DND-41 (cell line): ENCODE data around the gene ZIC1.

ENCODE experiments used
- ATAC-seq: fragments of 200-7000 bp; cut with Tn5 transposase; 3 replicates; pipeline ENCODE4 v1.9.1; 2021; ENCODE audit warnings: low read depth; ENCODE audit not compliant: insufficient read depth
- DNase-seq: peaks from one replicate; pipeline ENCODE4 v3.0.0-alpha.2; 2020
- H2AFZ ChIP-seq: 2 replicates; pipeline ENCODE4 v1.6.0; 2012; ENCODE audit warnings: low read depth, low read length
- H3K27ac ChIP-seq: 2 replicates; pipeline ENCODE4 v1.5.1; 2012; ENCODE audit warnings: low read length, inconsistent platforms
- H3K27me3 ChIP-seq: fragments of 200-600 bp; sonication (generic); 2 replicates; pipeline ENCODE4 v1.6.0; 2012; ENCODE audit warnings: low read length, mild to moderate bottlenecking, inconsistent platforms; ENCODE audit not compliant: insufficient read depth, poor library complexity
- H3K36me3 ChIP-seq: 2 replicates; pipeline ENCODE4 v1.5.1; 2012; ENCODE audit warnings: low read length, inconsistent platforms; ENCODE audit not compliant: insufficient read depth
- H3K4me1 ChIP-seq: 2 replicates; pipeline ENCODE4 v1.5.1; 2012; ENCODE audit warnings: mild to moderate bottlenecking, low read length; ENCODE audit not compliant: insufficient read depth
- H3K4me2 ChIP-seq: 2 replicates; pipeline ENCODE4 v1.6.0; 2012; ENCODE audit warnings: mild to moderate bottlenecking, moderate library complexity, low read length, inconsistent platforms; ENCODE audit not compliant: insufficient read depth
- H3K4me3 ChIP-seq, 2 experiments: fragments of 200-600 bp in 1 of 2; shearing (Covaris generic) in 1 of 2; 2 replicates each; pipeline ENCODE4 v1.5.1; 2012 to 2016; ENCODE audit warnings: inconsistent platforms in 2 of 2, low read length in 2 of 2, mild to moderate bottlenecking in 2 of 2, low read depth in 1 of 2, moderate library complexity in 1 of 2
- H3K79me2 ChIP-seq: 2 replicates; pipeline ENCODE4 v1.6.0; 2012; ENCODE audit warnings: low read length, inconsistent platforms; ENCODE audit not compliant: insufficient read depth
- H3K9ac ChIP-seq: 2 replicates; pipeline ENCODE4 v1.6.0; 2012; ENCODE audit warnings: low read depth, mild to moderate bottlenecking, inconsistent platforms, low read length, moderate library complexity
- H3K9me3 ChIP-seq: 2 replicates; pipeline ENCODE4 v1.5.1; 2012; ENCODE audit warnings: low read length, moderate library complexity, mild to moderate bottlenecking, inconsistent platforms; ENCODE audit not compliant: insufficient read depth, severe bottlenecking
- H4K20me1 ChIP-seq: 2 replicates; pipeline ENCODE4 v1.6.0; 2012; ENCODE audit warnings: low read length; ENCODE audit not compliant: insufficient read depth
- CTCF ChIP-seq: IDR thresholded peaks from 2 replicates; pipeline ENCODE4 v1.5.1; 2012; ENCODE audit warnings: borderline replicate concordance, low read length, moderate library complexity, mild to moderate bottlenecking; ENCODE audit not compliant: poor library complexity, severe bottlenecking; ENCODE audit errors: extremely low read depth
- EZH2 ChIP-seq: IDR thresholded peaks from 3 replicates; pipeline ENCODE4 v1.6.1; 2012; ENCODE audit warnings: borderline replicate concordance, low read depth, mild to moderate bottlenecking, moderate library complexity, low read length, inconsistent platforms; ENCODE audit not compliant: severe bottlenecking

ZIC1 gene

GRCh38 chr3:147389717-147390116 is 19.4 kb upstream of the ZIC1 start:
- Histone ChIP-seq H3K79me2 (no peaks in the 10 kb centered on the region), H3K4me2 (no peak overlapping the region), H3K4me3 (no peak overlapping the region), H3K27ac (no peak overlapping the region), H4K20me1 (no peaks in the 10 kb centered on the region), H3K9me3 (peaks cover 28% of the 10 kb centered on the region), H3K27me3 (no peaks in the 10 kb centered on the region), H3K36me3 (no peaks in the 10 kb centered on the region), H3K4me1 (no peaks in the 10 kb centered on the region), H3K9ac (no peak overlapping the region), H2AFZ (no peak overlapping the region)
- no peak for DNase-seq
- no peak for TF ChIP-seq CTCF
- ATAC-seq: no peak

- no peaks in the 10 kb centered on the region for H3K27me3 ChIP-seq
- ATAC-seq: no peak
- no peak overlapping the region for H3K4me2 ChIP-seq
- no peaks in the 10 kb centered on the region for H3K4me1 ChIP-seq
- peaks cover 30% of the 10 kb centered on the region for H3K9me3 ChIP-seq
- no peaks in the 10 kb centered on the region for H4K20me1 ChIP-seq
- no peaks in the 10 kb centered on the region for H3K79me2 ChIP-seq
- no peaks in the 10 kb centered on the region for H3K36me3 ChIP-seq
- H3K9ac ChIP-seq: no peak overlapping the region
- TF ChIP-seq EZH2 (no peak), CTCF (no peak)
- DNase-seq: no peak
- H3K27ac ChIP-seq: no peak overlapping the region
- H3K4me3 ChIP-seq: no peak overlapping the region
- no peak overlapping the region for H2AFZ ChIP-seq
These were observed 18.3 kb upstream of the ZIC1 start for GRCh38 chr3:147390589-147391569.

GRCh38 chr3:147391781-147392624 is 17.2 kb upstream of the ZIC1 start:
- Histone ChIP-seq H3K36me3 (no peaks in the 10 kb centered on the region), H3K27ac (no peak overlapping the region), H2AFZ (no peak overlapping the region), H3K4me1 (no peaks in the 10 kb centered on the region), H3K79me2 (no peaks in the 10 kb centered on the region), H3K4me3 (no peak overlapping the region), H4K20me1 (no peaks in the 10 kb centered on the region), H3K9me3 (peaks cover 38% of the 10 kb centered on the region), H3K27me3 (no peaks in the 10 kb centered on the region), H3K4me2 (no peak overlapping the region), H3K9ac (no peak overlapping the region)
- DNase-seq: no peak
- ATAC-seq: no peak
- TF ChIP-seq EZH2 (no peak), CTCF (no peak)
